Erythroblast (primary cell): ENCODE results near the gene CILP2.
A peak's percentile ranks its signal among the peaks of the same experiment; 100 is the strongest.

Experiments used
- DNase-seq, 2 experiments: peaks; one replicate each; lab custom pipeline; 2025; lab: John Stamatoyannopoulos, UW
- GATA1 ChIP-seq: IDR thresholded peaks from 2 replicates; pipeline ENCODE4 v1.6.1; 2011; ENCODE audit warnings: low read depth, mild to moderate bottlenecking, control low read depth, low read length, moderate library complexity
- POLR2A ChIP-seq: IDR thresholded peaks from 2 replicates; pipeline ENCODE4 v1.6.1; 2011; ENCODE audit warnings: mild to moderate bottlenecking, low read length

Gene CILP2

GRCh38 chr19:19514215-19514657 lies 23.8 kb upstream of the CILP2 start:
- no peak for TF ChIP-seq GATA1
- TF ChIP-seq POLR2A = no peak
- peak in 1 of 2 experiments; percentile 36 for DNase-seq

GRCh38 chr19:19514881-19515641 lies 23.0 kb upstream of the CILP2 start, which contains the start of gene TSSK6:
Gene TSSK6 (minus strand): TSS chr19:19515548. CDS start chr19:19515427, 121 bp downstream.
- no peak for DNase-seq
- TF ChIP-seq GATA1 (no peak), POLR2A (no peak)

GRCh38 chr19:19515642-19516519 lies 22.2 kb upstream of the CILP2 start, which contains the start of gene NDUFA13:
Gene NDUFA13 (plus strand): TSS chr19:19516225. CDS start chr19:19516239, 14 bp downstream.
- DNase-seq = peak; percentile 94 to 96
- TF ChIP-seq POLR2A (peak; percentile 84), GATA1 (no peak)

- DNase-seq = no peak
- TF ChIP-seq GATA1 (no peak), POLR2A (no peak)
Measured at GRCh38 chr19:19517235-19517619, 20.8 kb upstream of the CILP2 start.

- DNase-seq = no peak
- TF ChIP-seq GATA1 = no peak
- TF ChIP-seq POLR2A = no peak
Measured at GRCh38 chr19:19520989-19521388, 17.1 kb upstream of the CILP2 start.

- TF ChIP-seq GATA1 = no peak
- no peak for TF ChIP-seq POLR2A
- no peak for DNase-seq
Measured at GRCh38 chr19:19523177-19523576, 14.9 kb upstream of the CILP2 start.

GRCh38 chr19:19524053-19524452 lies 14.0 kb upstream of the CILP2 start:
- DNase-seq = no peak
- TF ChIP-seq POLR2A = no peak
- TF ChIP-seq GATA1 = no peak

GRCh38 chr19:19525611-19526380 lies 12.3 kb upstream of the CILP2 start:
- no peak for DNase-seq
- no peak for TF ChIP-seq POLR2A
- no peak for TF ChIP-seq GATA1

- no peak for DNase-seq
- no peak for TF ChIP-seq GATA1
- no peak for TF ChIP-seq POLR2A
Measured at GRCh38 chr19:19526581-19527370, 11.3 kb upstream of the CILP2 start.

GRCh38 chr19:19527371-19527656 lies 10.8 kb upstream of the CILP2 start:
- DNase-seq = no peak
- TF ChIP-seq GATA1 (no peak), POLR2A (no peak)

- no peak for TF ChIP-seq GATA1
- TF ChIP-seq POLR2A = no peak
- no peak for DNase-seq
Measured at GRCh38 chr19:19527674-19528625, 10.1 kb upstream of the CILP2 start.
